GM12874 (cell line): ENCODE results near the gene GPR55.

ENCODE experiments used
- CTCF ChIP-seq: IDR thresholded peaks from 2 replicates; pipeline ENCODE4 v1.5.1; 2011; ENCODE audit warnings: low read depth, mild to moderate bottlenecking, control low read depth, low read length, moderate library complexity; ENCODE audit not compliant: insufficient read depth

Gene GPR55

GRCh38 chr2:230924092-230924469 is 961 bp downstream of the GPR55 start:
- TF ChIP-seq CTCF: no peak

GRCh38 chr2:230922951-230923717 is 1.9 kb downstream of the GPR55 start:
- no peak for TF ChIP-seq CTCF

GRCh38 chr2:230921806-230922595 is 3.0 kb downstream of the GPR55 start:
- no peak for TF ChIP-seq CTCF

- no peak for TF ChIP-seq CTCF
Observed at GRCh38 chr2:230920167-230920566, 4.9 kb downstream of the GPR55 start.

GRCh38 chr2:230919681-230920080 is 5.4 kb downstream of the GPR55 start:
- no peak for TF ChIP-seq CTCF

- TF ChIP-seq CTCF: no peak
Observed at GRCh38 chr2:230919240-230919639, 5.8 kb downstream of the GPR55 start.

- TF ChIP-seq CTCF: no peak
Observed at GRCh38 chr2:230916218-230916617, 8.8 kb downstream of the GPR55 start.
